Measurements from ENCODE around the gene TMEM170A.
"Not testable (repeated sequence)": the region's sequence is repeated elsewhere in the genome, so short reads cannot be mapped to it uniquely, and the experiment has no call there.

The TMEM170A gene

GRCh38 chr16:75446416-75446815 lies 18.1 kb downstream of the TMEM170A start:
- DNase-seq: no peak

GRCh38 chr16:75445298-75445697 lies 19.2 kb downstream of the TMEM170A start:
- no peak for DNase-seq

GRCh38 chr16:75443298-75443697 lies 21.2 kb downstream of the TMEM170A start:
- no peak for DNase-seq

GRCh38 chr16:75433732-75434413 lies 30.6 kb downstream of the TMEM170A start:
- DNase-seq: no peak

- peak; percentile 91 for DNase-seq
Measured at GRCh38 chr16:75432828-75433731, 31.4 kb downstream of the TMEM170A start, which contains the start of gene CFDP1. CFDP1 (minus strand) TSS chr16:75433503; CDS start chr16:75433352, 151 bp downstream.

GRCh38 chr16:75429621-75430403 lies 34.7 kb downstream of the TMEM170A start:
- DNase-seq: no peak

GRCh38 chr16:75426524-75426923 lies 38.0 kb downstream of the TMEM170A start:
- not testable (repeated sequence) for DNase-seq

GRCh38 chr16:75424105-75424762 lies 40.3 kb downstream of the TMEM170A start:
- DNase-seq: not testable (repeated sequence)

- no peak for DNase-seq
Measured at GRCh38 chr16:75423723-75424104, 40.8 kb downstream of the TMEM170A start.

GRCh38 chr16:75421820-75422126 lies 42.7 kb downstream of the TMEM170A start:
- no peak for DNase-seq

- no peak for DNase-seq
Measured at GRCh38 chr16:75420987-75421819, 43.3 kb downstream of the TMEM170A start.

- no peak for DNase-seq
Measured at GRCh38 chr16:75416904-75417565, 47.5 kb downstream of the TMEM170A start.

- no peak for DNase-seq
Measured at GRCh38 chr16:75415169-75415905, 49.2 kb downstream of the TMEM170A start.

GRCh38 chr16:75413951-75414350 lies 50.5 kb downstream of the TMEM170A start:
- no peak for DNase-seq

GRCh38 chr16:75406943-75407342 lies 57.5 kb downstream of the TMEM170A start:
- DNase-seq: no peak

GRCh38 chr16:75402821-75403475 lies 61.5 kb downstream of the TMEM170A start:
- DNase-seq: no peak

GRCh38 chr16:75402159-75402820 lies 62.2 kb downstream of the TMEM170A start:
- DNase-seq: no peak

GRCh38 chr16:75401691-75402090 lies 62.8 kb downstream of the TMEM170A start:
- DNase-seq: no peak

- DNase-seq: no peak
Measured at GRCh38 chr16:75398333-75398732, 66.2 kb downstream of the TMEM170A start.

All from activated T-cell treated with anti-CD3 and anti-CD28 coated beads for 4 hours (primary cell).